Measurements from ENCODE around the gene HMGCR. TPM values are rescaled to one million over a fixed set of nuclear protein-coding genes. Genes with fewer than 3 reads are reported as not detected.

Gene HMGCR
- polyA plus RNA-seq, 2 of the 4 experiments (the other 2 are of a cell fraction), result 25.9 to 35.0 TPM

GRCh38 chr5:75405296-75405695, 68.3 kb downstream of the HMGCR start:
- DNase-seq (ENCODE audit: low read depth in 1 of 2, low spot score in 1 of 2), result peak; percentile 4 to 54
- POLR2A ChIA-PET, result no interaction called here
- WGBS (ENCODE audit: missing lambda C conversion rate), result 29% methylated on average over 3 of the region's 3 CpGs

More at GRCh38 chr5:75405296-75405695, 68.3 kb downstream of the HMGCR start:
- CTCF ChIA-PET, result no interaction called here
- FAIRE-seq, result no peak
- no peak overlapping the region for H3K4me3 ChIP-seq
- H3K4me2 ChIP-seq, result peak overlapping the region; percentile 22; the same call in 2 of the 3 replicates
- peaks cover 10% of the 10 kb centered on the region; the same call in 2 of the 3 replicates for H3K4me1 ChIP-seq
- no peak overlapping the region for H3K27ac ChIP-seq
- peak; percentile 77 to 82; a peak in 5 of 6 replicates for ATAC-seq
- no peak for TF ChIP-seq MAX (IDR thresholded peaks at IDR 0.05)
- 0 out of 2 replicates have a peak, but pooled peaks have one; percentile 8 for TF ChIP-seq FOSL2 (IDR thresholded peaks at IDR 0.05)
- peak; percentile 64 for TF ChIP-seq FOSL2 (CRISPR knock-in tag; IDR thresholded peaks at IDR 0.05)
- H3K9me3 ChIP-seq, result no peaks in the 10 kb centered on the region

Other genes starting within 250 kb of the HMGCR start
- 0.34 and 0.49 TPM in 2 replicates for gene ANKRD31, start 100.3 kb upstream of the HMGCR start, polyA plus RNA-seq (2011; rRNA removed)
- gene ANKRD31, start 100.3 kb upstream of the HMGCR start, polyA plus RNA-seq (2017; fragmentation: RNase III; extraction: RNeasy Plus Mini Kit Qiagen cat#74134 plus additional on column Dnase treatment), result 0.12 to 0.15 TPM (median 0.15 TPM) in 3 replicates
- gene CERT1, start 174.4 kb downstream of the HMGCR start, polyA plus RNA-seq (2011; rRNA removed), result 19.5 and 25.7 TPM in 2 replicates
- 22.5 to 27.7 TPM (median 22.5 TPM) in 3 replicates for gene CERT1, start 174.4 kb downstream of the HMGCR start, polyA plus RNA-seq (2017; fragmentation: RNase III; extraction: RNeasy Plus Mini Kit Qiagen cat#74134 plus additional on column Dnase treatment)
- gene POLK, start 174.7 kb downstream of the HMGCR start, polyA plus RNA-seq (2011; rRNA removed), result 39.8 and 41.6 TPM in 2 replicates
- gene POLK, start 174.7 kb downstream of the HMGCR start, polyA plus RNA-seq (2017; fragmentation: RNase III; extraction: RNeasy Plus Mini Kit Qiagen cat#74134 plus additional on column Dnase treatment), result 10.9 to 12.3 TPM (median 12.2 TPM) in 3 replicates

All from A549 (cell line).